ENCODE results near the gene PLEKHM1.
"Not testable (repeated sequence)": the region's sequence is repeated elsewhere in the genome, so short reads cannot be mapped to it uniquely, and the experiment has no call there.

GRCh38 chr17:45483591-45484216, 6.8 kb downstream of the PLEKHM1 start:
- not testable (repeated sequence) for TF ChIP-seq CTCF (conservative IDR thresholded peaks at IDR 0.05; ENCODE audit: low read length); EZH2phosphoT487 (IDR thresholded peaks at IDR 0.05; ENCODE audit: borderline replicate concordance)
